Liver (tissue), 9 donors: ENCODE data around the gene RAB43. TPM values are rescaled to one million over a fixed set of nuclear protein-coding genes. Genes with fewer than 3 reads are reported as not detected.
A peak's percentile ranks its signal among the peaks of the same experiment; 100 is the strongest.

Source experiments
- DNase-seq: peaks from one replicate; pipeline ENCODE4 v3.0.0-alpha.2; 2017; ENCODE audit warnings: low spot score
- H3K27ac ChIP-seq, 2 donors: one replicate each; pipeline ENCODE4 v1.7.0; 2013; ENCODE audit warnings: inconsistent platforms in 2 of 2, low read length in 2 of 2, control low read depth in 1 of 2, low read depth in 1 of 2, mild to moderate bottlenecking in 1 of 2
- H3K27me3 ChIP-seq, 4 donors: one replicate each; pipeline versions ENCODE4 v1.6.1 to v1.7.0; 2013; ENCODE audit warnings: low read length in 3 of 4, inconsistent platforms in 1 of 4, mild to moderate bottlenecking in 1 of 4, moderate library complexity in 1 of 4; ENCODE audit not compliant: control insufficient read depth in 4 of 4, insufficient read depth in 4 of 4
- H3K36me3 ChIP-seq, 4 donors: one replicate each; pipeline versions ENCODE4 v1.6.1 to v1.7.0; 2013; ENCODE audit warnings: low read length in 3 of 4, mild to moderate bottlenecking in 3 of 4, low read depth in 1 of 4, moderate library complexity in 1 of 4; ENCODE audit not compliant: control insufficient read depth in 4 of 4, insufficient read depth in 3 of 4
- H3K4me1 ChIP-seq, 4 donors: one replicate each; pipeline versions ENCODE4 v1.6.1 to v1.7.0; 2013; ENCODE audit warnings: low read length in 3 of 4, mild to moderate bottlenecking in 3 of 4, moderate library complexity in 1 of 4; ENCODE audit not compliant: control insufficient read depth in 4 of 4, insufficient read depth in 4 of 4
- H3K4me3 ChIP-seq, 3 donors: one replicate each; pipeline versions ENCODE4 v1.6.1 to v1.7.0; 2013; ENCODE audit warnings: low read length in 3 of 3, control low read depth in 1 of 3, low read depth in 1 of 3, mild to moderate bottlenecking in 1 of 3
- H3K9ac ChIP-seq, 2 donors: one replicate each; pipeline ENCODE4 v1.7.0; 2013; ENCODE audit warnings: low read length in 2 of 2, mild to moderate bottlenecking in 2 of 2, moderate library complexity in 2 of 2, control low read depth in 1 of 2, low read depth in 1 of 2
- H3K9me3 ChIP-seq, 4 donors: one replicate each; pipeline versions ENCODE4 v1.6.1 to v1.7.0; 2013; ENCODE audit warnings: low read length in 3 of 4; ENCODE audit not compliant: control insufficient read depth in 4 of 4
- ATF3 ChIP-seq: IDR thresholded peaks from 2 replicates; pipeline ENCODE4 v1.6.1; 2016; ENCODE audit warnings: antibody characterized with exemption
- CTCF ChIP-seq: fragments of 150-350 bp; IDR thresholded peaks from 2 replicates; pipeline ENCODE4 v1.5.1; 2017; ENCODE audit warnings: improper control_type of control experiment, low read depth, low read length; ENCODE audit not compliant: missing input control
- EGR1 ChIP-seq, 2 donors: IDR thresholded peaks; 2 replicates each; pipeline ENCODE4 v1.6.1; 2016 to 2018; ENCODE audit warnings: antibody characterized with exemption in 2 of 2, low read depth in 2 of 2
- FOXA1 ChIP-seq: IDR thresholded peaks from 2 replicates; pipeline ENCODE4 v1.6.1; 2016; ENCODE audit warnings: antibody characterized with exemption
- FOXA2 ChIP-seq: IDR thresholded peaks from 2 replicates; pipeline ENCODE4 v1.6.1; 2016; ENCODE audit warnings: antibody characterized with exemption
- GABPA ChIP-seq, 2 donors: IDR thresholded peaks in 1 of 2; conservative IDR thresholded peaks in 1 of 2; 2 replicates each; pipeline ENCODE4 v1.6.1; 2016; ENCODE audit warnings: antibody characterized with exemption in 2 of 2, mild to moderate bottlenecking in 1 of 2, moderate library complexity in 1 of 2
- HNF4A ChIP-seq, 2 donors: conservative IDR thresholded peaks; 2 replicates each; pipeline ENCODE4 v1.6.1; 2016; ENCODE audit warnings: antibody characterized with exemption in 2 of 2, mild to moderate bottlenecking in 2 of 2
- HNF4G ChIP-seq: IDR thresholded peaks from 2 replicates; pipeline ENCODE4 v1.6.1; 2016; ENCODE audit warnings: antibody characterized with exemption
- JUND ChIP-seq, 2 donors: IDR thresholded peaks; 2 replicates each; pipeline ENCODE4 v1.6.1; 2016; ENCODE audit warnings: antibody characterized with exemption in 2 of 2
- MAX ChIP-seq: IDR thresholded peaks from 2 replicates; pipeline ENCODE4 v1.6.1; 2016; ENCODE audit warnings: antibody characterized with exemption
- NR2F2 ChIP-seq: IDR thresholded peaks from 2 replicates; pipeline ENCODE4 v1.6.1; 2016; ENCODE audit warnings: antibody characterized with exemption
- RAD21 ChIP-seq, 2 donors: IDR thresholded peaks; 2 replicates each; pipeline ENCODE4 v1.6.1; 2016; ENCODE audit warnings: antibody characterized with exemption in 2 of 2, mild to moderate bottlenecking in 2 of 2
- REST ChIP-seq: IDR thresholded peaks from 2 replicates; pipeline ENCODE4 v1.6.1; 2016; ENCODE audit warnings: antibody characterized with exemption, mild to moderate bottlenecking
- RXRA ChIP-seq, 2 donors: IDR thresholded peaks; 2 replicates each; pipeline ENCODE4 v1.6.1; 2017 to 2018; ENCODE audit warnings: antibody characterized with exemption in 2 of 2, mild to moderate bottlenecking in 1 of 2
- SP1 ChIP-seq: IDR thresholded peaks from 2 replicates; pipeline ENCODE4 v1.6.1; 2018; ENCODE audit warnings: antibody characterized with exemption, mild to moderate bottlenecking
- TAF1 ChIP-seq: conservative IDR thresholded peaks from 2 replicates; pipeline ENCODE4 v1.6.1; 2016; ENCODE audit warnings: antibody characterized with exemption, mild to moderate bottlenecking
- YY1 ChIP-seq: IDR thresholded peaks from 2 replicates; pipeline ENCODE4 v1.6.1; 2016; ENCODE audit warnings: antibody characterized with exemption, mild to moderate bottlenecking
- ZBTB33 ChIP-seq: IDR thresholded peaks from 2 replicates; pipeline ENCODE4 v1.6.1; 2016; ENCODE audit warnings: antibody characterized with exemption
- WGBS: extraction: QIAGEN DNeasy Blood & Tissue Kit; methylation state at CpG from one replicate; pipeline ENCODE4 v1.1.7; 2013; 5-methylcytosine and 5-hydroxymethylcytosine counted together
- polyA plus RNA-seq, 2 donors: library from polyadenylated mRNA; stranded (reverse) in 1 of 2; unstranded in 1 of 2; fragments of 200-250 nt in 1 of 2; fragments of >200 nt in 1 of 2; fragmentation: Nextera tagmentation in 1 of 2; extraction: Ambion mirVana in 1 of 2; gene quantifications; one replicate each; pipeline versions ENCODE4 v1.2.1 to v1.2.3, GENCODE V29; 2013 to 2015
- total RNA-seq, 2 donors: library from RNA; depleted of rRNA; stranded (reverse); fragments of >200 nt; gene quantifications; one replicate each; pipeline ENCODE4 v1.2.3, GENCODE V29; 2014
- donor health status: healthy.
- donor health status: healthy.
- donor health status: healthy.
- donor health status: healthy.
- donor health status: healthy.

RAB43 gene
- total and polyA plus RNA-seq, 4 donors: 13.4 to 58.1 (median 26.5) TPM

- peak; percentile 61 for TF ChIP-seq REST
- no peak for TF ChIP-seq FOXA2
- peak; percentile 90 for TF ChIP-seq SP1
- no peak for TF ChIP-seq FOXA1
- peak in 1 of 2 donors; percentile 56 for TF ChIP-seq JUND (IDR thresholded peaks at IDR 0.05)
- TF ChIP-seq ATF3: no peak
Observed at GRCh38 chr3:129120254-129121004, 1.2 kb downstream of the RAB43 start (continued).

- no peaks in the 10 kb centered on the region for H3K27me3 ChIP-seq
- peak overlapping the region; percentile 99 to 100 for H3K27ac ChIP-seq
- H3K36me3 ChIP-seq: peaks cover 0 to 6% (median 0%) of the 10 kb centered on the region in 4 donors
- H3K4me3 ChIP-seq: peak overlapping the region; percentile 70 to 98 (median 96)
- WGBS: 8% methylated on average over 13 of the region's 13 CpGs
- DNase-seq: peak; percentile 68
- H3K9me3 ChIP-seq: no peaks in the 10 kb centered on the region
- peak in 1 of 2 donors; percentile 58 for TF ChIP-seq RAD21 (IDR thresholded peaks at IDR 0.05)
- TF ChIP-seq FOXA1: peak; percentile 65
- TF ChIP-seq MAX: peak; percentile 98
- peak; percentile 44 for TF ChIP-seq YY1
- TF ChIP-seq SP1: peak; percentile 90
- peak; percentile 71 for TF ChIP-seq REST
- peak; percentile 91 for TF ChIP-seq TAF1
- peak; percentile 71 to 81 for TF ChIP-seq JUND (IDR thresholded peaks at IDR 0.05)
- peak; percentile 85 to 92 for TF ChIP-seq HNF4A (conservative IDR thresholded peaks at IDR 0.05)
- TF ChIP-seq NR2F2: no peak
- TF ChIP-seq FOXA2: peak; percentile 83
- TF ChIP-seq HNF4G: peak; percentile 19
- peak in 1 of 2 donors; percentile 88 for TF ChIP-seq EGR1 (IDR thresholded peaks at IDR 0.05; ENCODE audit: low read depth in 2 of 2)
- peak; percentile 68 for TF ChIP-seq ZBTB33
- TF ChIP-seq ATF3: peak; percentile 68
- no peak for TF ChIP-seq CTCF
- TF ChIP-seq GABPA (IDR thresholded peaks at IDR 0.05 in 1 of 2, conservative IDR thresholded peaks at IDR 0.05 in 1 of 2): peak in 1 of 2 donors; percentile 65
- peak; percentile 86 to 96 for TF ChIP-seq RXRA (IDR thresholded peaks at IDR 0.05)
- H3K4me1 ChIP-seq: peaks cover 20 to 66% (median 57%) of the 10 kb centered on the region in 4 donors
- peak overlapping the region; percentile 99 for H3K9ac ChIP-seq
Observed at GRCh38 chr3:129119365-129120100, 2.1 kb downstream of the RAB43 start.
